Left lung (tissue), 10 donors: ENCODE data around the gene ARID1A. TPM values are rescaled to one million over a fixed set of nuclear protein-coding genes. Genes with fewer than 3 reads are reported as not detected.

ENCODE experiments used
- ATAC-seq: fragments of 200-7000 bp; cut with Tn5 transposase; one replicate; pipeline ENCODE4 v1.9.1; 2020; ENCODE audit warnings: moderate library complexity
- DNase-seq, 4 donors: peaks; one replicate each; pipeline ENCODE4 v3.0.0-alpha.2; 2013 to 2020
- H3K27ac ChIP-seq, 2 donors: fragments of 200-600 bp; sonication (generic) in 1 of 2; one replicate each; pipeline versions ENCODE4 v1.5.0 to v1.8.0; 2020 to 2021
- H3K27me3 ChIP-seq, 2 donors: fragments of 200-600 bp; sonication (generic) in 1 of 2; one replicate each; pipeline versions ENCODE4 v1.5.0 to v1.8.0; 2020 to 2021
- H3K36me3 ChIP-seq, 2 donors: fragments of 200-600 bp; sonication (generic) in 1 of 2; one replicate each; pipeline versions ENCODE4 v1.5.0 to v1.8.0; 2020 to 2021
- H3K4me1 ChIP-seq, 2 donors: fragments of 200-600 bp; one replicate each; pipeline ENCODE4 v1.8.0; 2021
- H3K4me3 ChIP-seq, 2 donors: fragments of 200-600 bp; sonication (generic) in 1 of 2; one replicate each; pipeline versions ENCODE4 v1.5.0 to v1.8.0; 2020 to 2021; ENCODE audit warnings: mild to moderate bottlenecking in 1 of 2
- H3K9me3 ChIP-seq, 2 donors: fragments of 200-600 bp; sonication (generic) in 1 of 2; one replicate each; pipeline versions ENCODE4 v1.5.0 to v1.8.0; 2020 to 2021
- CTCF ChIP-seq, 2 donors: fragments of 200-600 bp; sonication (generic) in 1 of 2; IDR thresholded peaks; one replicate each; pipeline versions ENCODE4 v1.5.0 to v1.8.0; 2021; ENCODE audit warnings: antibody characterized with exemption in 2 of 2
- intact Hi-C, 2 donors: fragments of 100-400 bp; cut with DNase I; formaldehyde crosslinking; loops; one replicate each; pipeline versions ENCODE4 v1.11.2 to v1.14.2; 2022
- polyA plus RNA-seq, 6 donors: library from polyadenylated mRNA; unstranded; fragments of 120-200 nt; gene quantifications; one replicate each; pipeline ENCODE4 v1.2.1, GENCODE V29; 2013; ENCODE audit not compliant: insufficient read length in 6 of 6
- total RNA-seq, 2 donors: library from RNA; stranded (reverse); fragmentation: NEBNext Ultra II Directional; extraction: Animal tissue kit (Norgen Biotek cat#: 25700); gene quantifications; one replicate each; pipeline ENCODE4 v1.2.1, GENCODE V29; 2021
- donor health status: DM: no; HTN: yes; CAD: no.
- donor health status: DM: no; HTN: no; CAD: no.

ARID1A gene
- total and polyA plus RNA-seq, 8 donors = 65.5 to 106 (median 97.0) TPM

- no peaks in the 10 kb centered on the region for H3K27me3 ChIP-seq
- no peak for TF ChIP-seq CTCF (IDR thresholded peaks at IDR 0.05)
- peaks cover 20 to 54% of the 10 kb centered on the region in 2 donors for H3K4me1 ChIP-seq
- H3K9me3 ChIP-seq = no peaks in the 10 kb centered on the region
- DNase-seq (no peak), ATAC-seq (no peak)
- H3K36me3 ChIP-seq = peaks cover 0 to 68% of the 10 kb centered on the region in 2 donors
- intact Hi-C loops = loop anchor here in 1 of 2 donors (10.0 kb wide), 1 partner anchor 87 kb away; the partner anchor contains the start of gene ARID1A
- peak overlapping the region in 1 of 2 donors; percentile 99 for H3K27ac ChIP-seq
- no peak overlapping the region for H3K4me3 ChIP-seq
Observed at GRCh38 chr1:26781206-26781825, 85.5 kb downstream of the ARID1A start.

GRCh38 chr1:26782521-26783212 is 86.9 kb downstream of the ARID1A start:
- intact Hi-C loops = loop anchor here in 1 of 2 donors (10.0 kb wide), 1 partner anchor 88 kb away; the partner anchor contains the start of gene ARID1A
- no peak for TF ChIP-seq CTCF (IDR thresholded peaks at IDR 0.05)
- Histone ChIP-seq H3K27ac (peak overlapping the region in 1 of 2 donors; percentile 99), H3K4me3 (no peak overlapping the region), H3K4me1 (peaks cover 32 to 66% of the 10 kb centered on the region in 2 donors), H3K27me3 (no peaks in the 10 kb centered on the region), H3K36me3 (peaks cover 0 to 55% of the 10 kb centered on the region in 2 donors), H3K9me3 (no peaks in the 10 kb centered on the region)
- ATAC-seq (no peak), DNase-seq (no peak)

- Histone ChIP-seq H3K27ac (peak overlapping the region; percentile 41 to 99), H3K4me3 (no peak overlapping the region), H3K4me1 (peaks cover 32 to 65% of the 10 kb centered on the region in 2 donors), H3K9me3 (no peaks in the 10 kb centered on the region), H3K27me3 (no peaks in the 10 kb centered on the region), H3K36me3 (peaks cover 0 to 45% of the 10 kb centered on the region in 2 donors)
- DNase-seq (no peak), ATAC-seq (no peak)
- intact Hi-C loops = loop anchor here in 1 of 2 donors (10.0 kb wide), 1 partner anchor 89 kb away; the partner anchor contains the start of gene ARID1A
- TF ChIP-seq CTCF (IDR thresholded peaks at IDR 0.05) = no peak
Observed at GRCh38 chr1:26783646-26784022, 87.8 kb downstream of the ARID1A start.

GRCh38 chr1:26784023-26784871 is 88.4 kb downstream of the ARID1A start:
- H3K4me1 ChIP-seq = peaks cover 32 to 65% of the 10 kb centered on the region in 2 donors
- TF ChIP-seq CTCF (IDR thresholded peaks at IDR 0.05) = no peak
- intact Hi-C loops = loop anchor here in 1 of 2 donors (10.0 kb wide), 1 partner anchor 89 kb away; the partner anchor contains the start of gene ARID1A
- DNase-seq (peak in 3 of 4 donors; percentile 17 to 71 (median 64)), ATAC-seq (peak; percentile 51)
- peak overlapping the region; percentile 41 to 99 for H3K27ac ChIP-seq
- peaks cover 0 to 39% of the 10 kb centered on the region in 2 donors for H3K36me3 ChIP-seq
- no peaks in the 10 kb centered on the region for H3K27me3 ChIP-seq
- H3K4me3 ChIP-seq = no peak overlapping the region
- H3K9me3 ChIP-seq = no peaks in the 10 kb centered on the region
